K562 (cell line): ENCODE data around the gene NOX5. TPM values are rescaled to one million over a fixed set of nuclear protein-coding genes. Genes with fewer than 3 reads are reported as not detected.

Source experiments
- ATAC-seq: fragments of 200-7000 bp; cut with Tn5 transposase; 3 replicates; pipeline ENCODE4 v1.9.1; 2020; ENCODE audit warnings: moderate library complexity
- BruUV-seq: library from RNA; stranded (reverse); fragments of 400-500 nt; replicated peaks from 2 replicates; lab custom pipeline; 2021; lab: Mats Ljungman, UMichigan
- CTCF ChIA-PET: fragments of 300-600 bp; formaldehyde crosslinking; extraction: SDS; loops from one replicate; lab custom pipeline; 2021; ENCODE audit warnings: low intra/inter-chr PET ratio; lab: Yijun Ruan, JAX
- POLR2A ChIA-PET: fragments of 300-600, 350-650 bp; sonication (Branson Sonifier 250); formaldehyde crosslinking; extraction: SDS; loops from one replicate; lab custom pipeline; 2021; ENCODE audit warnings: antibody characterized with exemption, inconsistent platforms; lab: Yijun Ruan, JAX
- DNase-seq, 4 experiments: peaks; one replicate each; pipeline versions ENCODE4 v3.0.0 to v3.0.0-alpha.2; 2011 to 2018; ENCODE audit warnings: low spot score in 3 of 4, mixed read lengths in 3 of 4; ENCODE audit errors: extremely low read depth in 1 of 4
- FAIRE-seq: peaks from 2 replicates; lab custom pipeline; 2011; peaks lifted over from hg19 to GRCh38; lab: Jason Lieb, UNC
- H2AFZ ChIP-seq: 2 replicates; pipeline ENCODE4 v1.6.0; 2011; ENCODE audit warnings: low read depth, low read length, control low read depth, inconsistent platforms
- H3K27ac ChIP-seq: fragments of 200-600 bp; 3 replicates; pipeline ENCODE4 v1.8.0; 2011; ENCODE audit warnings: low read depth, mild to moderate bottlenecking, control low read depth, inconsistent platforms, low read length, moderate library complexity, mixed read lengths; ENCODE audit errors: extremely low read depth
- H3K27me3 ChIP-seq, 2 experiments: fragments of 300-600 bp in 1 of 2; 2 replicates in 1 of 2; 3 replicates in 1 of 2; pipeline versions ENCODE4 v1.6.0 to v1.8.0; 2011; ENCODE audit warnings: inconsistent platforms in 2 of 2, low read length in 2 of 2, mild to moderate bottlenecking in 1 of 2, mixed read lengths in 1 of 2, moderate library complexity in 1 of 2; ENCODE audit not compliant: control insufficient read depth in 2 of 2, insufficient read depth in 2 of 2
- H3K36me3 ChIP-seq: fragments of 300-600 bp; 3 replicates; pipeline ENCODE4 v1.8.0; 2011; ENCODE audit warnings: mild to moderate bottlenecking, low read length, inconsistent platforms; ENCODE audit not compliant: control insufficient read depth, insufficient read depth
- H3K4me1 ChIP-seq, 2 experiments: fragments of 200-600 bp in 1 of 2; replicated peaks in 1 of 2; 2 replicates in 1 of 2; 3 replicates in 1 of 2; pipeline versions ENCODE4 v1.5.1 to v1.8.0; 2011; ENCODE audit warnings: inconsistent platforms in 2 of 2, low read length in 2 of 2, mild to moderate bottlenecking in 1 of 2, mixed read lengths in 1 of 2, moderate library complexity in 1 of 2; ENCODE audit not compliant: control insufficient read depth in 2 of 2, insufficient read depth in 2 of 2
- H3K4me2 ChIP-seq: 2 replicates; pipeline ENCODE4 v1.6.1; 2011; ENCODE audit warnings: low read length, control low read depth, inconsistent platforms, mixed read lengths; ENCODE audit not compliant: insufficient read depth
- H3K4me3 ChIP-seq: fragments of 200-600 bp; sonication (generic), shearing (Covaris generic); 2 replicates; pipeline ENCODE4 v1.5.1; 2016; ENCODE audit warnings: control low read depth, inconsistent platforms
- H3K79me2 ChIP-seq: fragments of 200-600 bp; 3 replicates; pipeline ENCODE4 v1.8.0; 2011; ENCODE audit warnings: low read length, inconsistent platforms; ENCODE audit not compliant: control insufficient read depth, insufficient read depth
- H3K9ac ChIP-seq, 2 experiments: 2 replicates each; pipeline versions ENCODE4 v1.6.0 to v1.6.1; 2011; ENCODE audit warnings: low read depth in 2 of 2, low read length in 2 of 2, control low read depth in 1 of 2, inconsistent platforms in 1 of 2, mild to moderate bottlenecking in 1 of 2, mixed read lengths in 1 of 2; ENCODE audit not compliant: insufficient read depth in 1 of 2
- H3K9me1 ChIP-seq: one replicate; pipeline ENCODE4 v1.6.0; 2011; ENCODE audit warnings: inconsistent platforms, mild to moderate bottlenecking, low read length, moderate library complexity; ENCODE audit not compliant: control insufficient read depth, insufficient read depth
- H3K9me3 ChIP-seq: replicated peaks from 2 replicates; pipeline ENCODE4 v1.5.1; 2011; ENCODE audit warnings: low read depth, low read length, inconsistent platforms; ENCODE audit not compliant: control insufficient read depth, insufficient read depth
- H4K20me1 ChIP-seq: replicated peaks from 2 replicates; pipeline ENCODE4 v1.6.1; 2011; ENCODE audit warnings: low read length, inconsistent platforms, mixed read lengths; ENCODE audit not compliant: control insufficient read depth, insufficient read depth
- FOXA1 ChIP-seq: fragments of 450-650 bp; IDR thresholded peaks from 2 replicates; pipeline ENCODE4 v1.6.1; 2016; ENCODE audit warnings: mild to moderate bottlenecking, borderline replicate concordance
- HDAC2 ChIP-seq: fragments of 450-650 bp; IDR thresholded peaks from 2 replicates; pipeline ENCODE4 v1.6.1; 2016; ENCODE audit warnings: mild to moderate bottlenecking
- HMGN3 ChIP-seq: IDR thresholded peaks from 2 replicates; pipeline ENCODE4 v1.6.1; 2011; ENCODE audit warnings: borderline replicate concordance, low read depth, mild to moderate bottlenecking, mixed read lengths, low read length; ENCODE audit not compliant: insufficient read length; ENCODE audit errors: extremely low read depth
- MNT ChIP-seq, 2 experiments: fragments of 450-650 bp; conservative IDR thresholded peaks; 2 replicates each; pipeline ENCODE4 v1.6.1; 2017; ENCODE audit warnings: mild to moderate bottlenecking in 2 of 2, moderate library complexity in 2 of 2
- PHF20 ChIP-seq: fragments of 450-650 bp; IDR thresholded peaks from 2 replicates; pipeline ENCODE4 v1.6.1; 2018; ENCODE audit not compliant: partially characterized antibody
- RREB1 ChIP-seq: fragments of 250-450 bp; sonication (Bioruptor Pico); IDR thresholded peaks from 2 replicates; pipeline ENCODE4 v1.4.0; 2020
- SAP30 ChIP-seq: fragments of 200-600 bp; sonication (generic); IDR thresholded peaks from 2 replicates; pipeline ENCODE4 v1.6.1; 2012; ENCODE audit warnings: borderline replicate concordance, low read depth, mild to moderate bottlenecking, moderate library complexity, low read length, control low read depth, inconsistent platforms; ENCODE audit not compliant: insufficient read depth, poor library complexity, severe bottlenecking
- XRCC5 ChIP-seq: fragments of 200-400 bp; formaldehyde crosslinking; IDR thresholded peaks from 2 replicates; pipeline ENCODE4 v1.6.1; 2017; ENCODE audit warnings: low read depth, mild to moderate bottlenecking, low read length
- ZNF41 ChIP-seq: fragments of 250-450 bp; sonication (Bioruptor Pico); conservative IDR thresholded peaks from 2 replicates; pipeline ENCODE4 v1.4.0; 2020; ENCODE audit warnings: mild to moderate bottlenecking
- ZNF561 ChIP-seq: fragments of 450-650 bp; formaldehyde crosslinking; conservative IDR thresholded peaks from 2 replicates; pipeline ENCODE4 v1.4.0; 2020; ENCODE audit warnings: mild to moderate bottlenecking, moderate library complexity
- ZNF780A ChIP-seq: fragments of 250-450 bp; sonication (Bioruptor Pico); IDR thresholded peaks from 2 replicates; pipeline ENCODE4 v1.5.0; 2021; ENCODE audit warnings: mild to moderate bottlenecking
- WGBS: fragments of 100-300 bp; shearing (Covaris generic); methylation state at CpG from one replicate; pipeline ENCODE4 v1.1.6; 2016; ENCODE audit warnings: low coverage, mixed read lengths; ENCODE audit not compliant: insufficient coverage; ENCODE audit errors: missing lambda C conversion rate; 5-methylcytosine and 5-hydroxymethylcytosine counted together
- in situ Hi-C: fragments of 300-500 bp; cut with MboI; formaldehyde crosslinking; loops from 4 replicates; pipeline ENCODE4 v1.15.0; 2018; ENCODE audit warnings: inconsistent platforms, mixed read lengths
- intact Hi-C: fragments of 100-400 bp; cut with micrococcal nuclease; formaldehyde crosslinking; loops from 2 replicates; pipeline ENCODE4 v1.14.2; 2022
- polyA plus RNA-seq, 8 experiments: library from polyadenylated mRNA; depleted of rRNA in 4 of 8; stranded (reverse) in 5 of 8; unstranded in 3 of 8; fragments of >200 nt; fragmentation: Nextera tagmentation in 2 of 8; fragmentation: Illumina TruSeq in 1 of 8; extraction: Ambion mirVana in 2 of 8; extraction: Trizol in 1 of 8; gene quantifications; 2 replicates each; pipeline versions ENCODE4 v1.2.1 to v1.2.3, GENCODE V29; 2011 to 2014; ENCODE audit warnings: inconsistent platforms in 1 of 8, missing spikeins in 1 of 8
- total RNA-seq, 7 experiments: library from RNA; depleted of rRNA in 6 of 7; stranded (reverse); fragments of >200 nt in 6 of 7; fragmentation: Illumina TruSeq in 2 of 7; extraction: Trizol in 2 of 7; gene quantifications; 2 replicates each; pipeline versions ENCODE4 v1.2.1 to v1.2.3, GENCODE V29; 2011 to 2021; ENCODE audit warnings: low replicate concordance in 1 of 7
- TF ChIP-seq, protein P1 (sequence below): sonication (generic); formaldehyde crosslinking; IDR thresholded peaks from 2 replicates; pipeline ENCODE4 v1.8.0; 2022; ENCODE audit warnings: mild to moderate bottlenecking, missing genetic modification reagents, borderline replicate concordance

The NOX5 gene
- total and polyA plus RNA-seq, 9 of the 15 experiments (the other 6 are each of a cell fraction or from before 2014, with no cell fraction given), result 0.01 TPM; not detected in 8

GRCh38 chr15:69099941-69100340 lies 85.4 kb downstream of the NOX5 start (continued):
- TF ChIP-seq HDAC2, result no peak

DNA sequence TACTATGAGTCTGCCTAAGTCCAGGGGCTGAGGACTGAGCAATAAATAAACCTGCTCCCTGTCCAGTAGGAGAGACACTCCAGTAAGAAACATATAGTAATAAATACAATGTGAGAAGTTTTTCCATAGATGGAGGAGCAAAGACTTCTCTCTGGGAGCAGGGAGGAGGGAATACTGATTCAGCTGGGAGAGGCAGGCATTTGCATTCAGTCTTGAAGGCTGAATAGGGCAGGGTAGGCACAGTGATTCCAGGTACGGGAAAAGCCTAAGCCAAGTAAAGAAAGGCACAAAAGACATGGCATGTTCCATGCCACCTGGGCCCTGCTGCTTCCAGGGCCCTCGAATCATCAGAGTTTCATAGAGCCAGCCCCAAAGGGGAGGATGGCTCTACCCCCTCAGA lies 86.3 kb downstream of the NOX5 start:
- BruUV-seq, result no TSS peak
- in situ Hi-C loops, result no loop called here
- 4% methylated on average over 2 of the region's 2 CpGs for WGBS
- TF ChIP-seq SAP30 (no peak), HMGN3 (no peak), XRCC5 (no peak), RREB1 (CRISPR knock-in tag) (no peak), FOXA1 (no peak), ZNF780A (CRISPR knock-in tag) (no peak), ZNF41 (CRISPR knock-in tag) (no peak), PHF20 (no peak), MNT (conservative IDR thresholded peaks at IDR 0.05) (no peak), ZNF561 (no peak)
- TF ChIP-seq, protein P1, sequence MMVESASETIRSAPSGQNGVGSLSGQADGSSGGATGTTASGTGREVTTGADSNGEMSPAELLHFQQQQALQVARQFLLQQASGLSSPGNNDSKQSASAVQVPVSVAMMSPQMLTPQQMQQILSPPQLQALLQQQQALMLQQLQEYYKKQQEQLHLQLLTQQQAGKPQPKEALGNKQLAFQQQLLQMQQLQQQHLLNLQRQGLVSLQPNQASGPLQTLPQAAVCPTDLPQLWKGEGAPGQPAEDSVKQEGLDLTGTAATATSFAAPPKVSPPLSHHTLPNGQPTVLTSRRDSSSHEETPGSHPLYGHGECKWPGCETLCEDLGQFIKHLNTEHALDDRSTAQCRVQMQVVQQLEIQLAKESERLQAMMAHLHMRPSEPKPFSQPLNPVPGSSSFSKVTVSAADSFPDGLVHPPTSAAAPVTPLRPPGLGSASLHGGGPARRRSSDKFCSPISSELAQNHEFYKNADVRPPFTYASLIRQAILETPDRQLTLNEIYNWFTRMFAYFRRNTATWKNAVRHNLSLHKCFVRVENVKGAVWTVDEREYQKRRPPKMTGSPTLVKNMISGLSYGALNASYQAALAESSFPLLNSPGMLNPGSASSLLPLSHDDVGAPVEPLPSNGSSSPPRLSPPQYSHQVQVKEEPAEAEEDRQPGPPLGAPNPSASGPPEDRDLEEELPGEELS, result no peak

More for the DNA sequence above, 86.3 kb downstream of the NOX5 start:
- no peaks in the 10 kb centered on the region for H3K9me1 ChIP-seq
- ChIA-PET CTCF (no interaction called here), POLR2A (no interaction called here)
- no peak overlapping the region for H3K4me2 ChIP-seq
- H3K36me3 ChIP-seq, result no peaks in the 10 kb centered on the region
- no peak overlapping the region for H3K9ac ChIP-seq
- peaks cover 7 to 36% of the 10 kb centered on the region in 2 experiments for H3K27me3 ChIP-seq
- DNase-seq (no peak), ATAC-seq (no peak), FAIRE-seq (no peak)
- no peak overlapping the region for H2AFZ ChIP-seq
- intact Hi-C loops, result no loop called here
- no peak overlapping the region for H3K4me3 ChIP-seq
- no peaks in the 10 kb centered on the region for H3K9me3 ChIP-seq
- no peaks in the 10 kb centered on the region for H4K20me1 ChIP-seq
- no peaks in the 10 kb centered on the region; a peak in 1 of 5 replicates for H3K4me1 ChIP-seq
- no peaks in the 10 kb centered on the region for H3K79me2 ChIP-seq
- H3K27ac ChIP-seq, result no peak overlapping the region
